Transverse colon (tissue), 4 donors: ENCODE results near the gene RGS7BP. TPM values are rescaled to one million over a fixed set of nuclear protein-coding genes. Genes with fewer than 3 reads are reported as not detected.

Source experiments
- DNase-seq: peaks from one replicate; pipeline ENCODE4 v3.0.0-alpha.2; 2019
- H3K27ac ChIP-seq, 4 donors: fragments of 200-600 bp; sonication (generic); 2 replicates each; pipeline ENCODE4 v1.5.1; 2016 to 2018; ENCODE audit warnings: inconsistent platforms in 4 of 4
- H3K27me3 ChIP-seq: fragments of 200-600 bp; sonication (generic); 2 replicates; pipeline ENCODE4 v1.5.1; 2017; ENCODE audit warnings: inconsistent platforms
- H3K36me3 ChIP-seq, 4 donors: fragments of 200-600 bp; sonication (generic); 2 replicates each; pipeline ENCODE4 v1.5.1; 2017 to 2019; ENCODE audit warnings: inconsistent platforms in 4 of 4
- H3K4me1 ChIP-seq, 4 donors: fragments of 200-600 bp; sonication (generic); 2 replicates each; pipeline ENCODE4 v1.5.1; 2017 to 2020; ENCODE audit warnings: inconsistent platforms in 4 of 4
- H3K4me3 ChIP-seq, 4 donors: fragments of 200-600 bp; sonication (generic); 1 replicate in 1 of 4; 2 replicates in 3 of 4; pipeline versions ENCODE4 v1.5.1 to v1.6.1; 2017 to 2019; ENCODE audit warnings: inconsistent platforms in 4 of 4
- H3K9me3 ChIP-seq, 2 donors: fragments of 200-600 bp; sonication (generic); 2 replicates each; pipeline ENCODE4 v1.5.1; 2017 to 2019; ENCODE audit warnings: inconsistent platforms in 2 of 2
- EP300 ChIP-seq: sonication (generic); formaldehyde crosslinking; IDR thresholded peaks from one replicate; pipeline ENCODE4 v1.6.1; 2017; ENCODE audit warnings: antibody characterized with exemption, low read depth
- POLR2A ChIP-seq: fragments of 450-650 bp; IDR thresholded peaks from one replicate; pipeline ENCODE4 v1.6.1; 2016; ENCODE audit warnings: antibody characterized with exemption, mild to moderate bottlenecking, moderate library complexity
- POLR2AphosphoS5 ChIP-seq, 3 donors: sonication (generic); formaldehyde crosslinking; IDR thresholded peaks; one replicate each; pipeline ENCODE4 v1.6.1; 2016; ENCODE audit warnings: antibody characterized with exemption in 3 of 3
- WGBS, 2 donors: methylation state at CpG; one replicate each; pipeline ENCODE4 v1.1.5; 2018; ENCODE audit warnings: low coverage in 1 of 2; 5-methylcytosine and 5-hydroxymethylcytosine counted together
- in situ Hi-C, 4 donors: fragments of 200-750 bp; cut with MboI; loops; one replicate each; pipeline versions ENCODE4 v1.15.0 to v1.15.1; 2017; ENCODE audit warnings: low sequenced_read_pairs in 3 of 4, low pct_ligation_motif_present in 1 of 4, low pct_unique_long_range_greater_than_20kb in 1 of 4
- intact Hi-C: fragments of 100-400 bp; cut with DNase I; formaldehyde crosslinking; loops from one replicate; pipeline ENCODE4 v1.15.1; 2023; ENCODE audit warnings: low total_unique reads
- total RNA-seq, 4 donors: library from RNA; depleted of rRNA; stranded (reverse); fragments of >200 nt; gene quantifications; one replicate each; pipeline ENCODE4 v1.1.0, GENCODE V29; 2016
- TF ChIP-seq, protein P1 (sequence below), 5 experiments: fragments of 200-600 bp in 3 of 5; fragments of 450-650 bp in 2 of 5; sonication (generic) in 3 of 5; IDR thresholded peaks; 1 replicate in 2 of 5; 2 replicates in 3 of 5; pipeline ENCODE4 v1.5.1; 2016 to 2017; ENCODE audit warnings: antibody characterized with exemption in 5 of 5, inconsistent platforms in 3 of 5, mild to moderate bottlenecking in 2 of 5, moderate library complexity in 1 of 5

Gene RGS7BP
- 1 to 10 TPM in 1 of 4 donors, under 1 TPM in 2, not detected in 1; 0.40 to 1.9 (median 0.41) TPM for total RNA-seq

DNA sequence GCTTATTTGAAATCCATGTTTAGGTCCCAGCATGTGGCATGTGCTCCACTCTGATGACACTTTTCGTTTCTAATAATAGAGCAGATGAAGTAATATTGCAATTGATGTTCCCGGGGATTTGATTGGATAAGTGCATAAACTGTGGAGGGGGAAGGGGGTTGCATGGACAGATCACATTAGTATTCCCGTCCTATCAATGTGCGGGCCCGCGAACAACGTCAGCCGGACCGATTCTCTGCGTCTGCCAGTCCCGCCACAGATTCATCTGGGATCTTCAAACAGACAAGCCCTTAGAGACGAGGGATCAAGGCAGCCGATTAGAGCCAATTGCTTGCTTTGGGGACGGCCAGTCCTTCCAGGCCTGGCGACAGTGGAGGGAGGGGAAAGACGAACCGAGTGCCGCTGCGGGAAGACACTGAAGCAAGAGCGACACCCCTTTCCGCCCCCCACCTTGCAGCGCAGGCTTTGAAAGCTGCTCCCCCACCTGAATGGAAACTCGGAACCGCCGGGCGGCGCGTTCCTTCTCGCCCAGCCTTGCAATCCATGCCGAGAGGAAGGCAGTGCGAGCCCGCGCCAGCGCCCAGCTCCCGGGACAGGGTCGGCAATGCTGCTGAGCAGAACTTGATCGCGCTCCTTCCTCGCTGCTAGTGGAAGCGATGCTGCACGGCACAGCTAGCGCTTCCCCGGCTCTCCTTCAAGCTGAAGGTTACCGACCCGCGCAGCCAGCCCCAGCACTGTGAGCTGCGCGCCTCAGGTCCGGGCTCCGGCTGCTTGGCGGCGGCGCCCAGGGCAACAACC is at the start of gene RGS7BP:
RGS7BP (plus strand) TSS at position 247 of the 798 bp plus-strand sequence. CDS start 610 bp downstream, outside the sequence.
- in situ Hi-C loops (no loop called here), intact Hi-C loops (no loop called here)
- no peak for TF ChIP-seq EP300
- no peak for TF ChIP-seq POLR2A
- TF ChIP-seq POLR2AphosphoS5 (IDR thresholded peaks at IDR 0.05), result no peak
- TF ChIP-seq, protein P1, sequence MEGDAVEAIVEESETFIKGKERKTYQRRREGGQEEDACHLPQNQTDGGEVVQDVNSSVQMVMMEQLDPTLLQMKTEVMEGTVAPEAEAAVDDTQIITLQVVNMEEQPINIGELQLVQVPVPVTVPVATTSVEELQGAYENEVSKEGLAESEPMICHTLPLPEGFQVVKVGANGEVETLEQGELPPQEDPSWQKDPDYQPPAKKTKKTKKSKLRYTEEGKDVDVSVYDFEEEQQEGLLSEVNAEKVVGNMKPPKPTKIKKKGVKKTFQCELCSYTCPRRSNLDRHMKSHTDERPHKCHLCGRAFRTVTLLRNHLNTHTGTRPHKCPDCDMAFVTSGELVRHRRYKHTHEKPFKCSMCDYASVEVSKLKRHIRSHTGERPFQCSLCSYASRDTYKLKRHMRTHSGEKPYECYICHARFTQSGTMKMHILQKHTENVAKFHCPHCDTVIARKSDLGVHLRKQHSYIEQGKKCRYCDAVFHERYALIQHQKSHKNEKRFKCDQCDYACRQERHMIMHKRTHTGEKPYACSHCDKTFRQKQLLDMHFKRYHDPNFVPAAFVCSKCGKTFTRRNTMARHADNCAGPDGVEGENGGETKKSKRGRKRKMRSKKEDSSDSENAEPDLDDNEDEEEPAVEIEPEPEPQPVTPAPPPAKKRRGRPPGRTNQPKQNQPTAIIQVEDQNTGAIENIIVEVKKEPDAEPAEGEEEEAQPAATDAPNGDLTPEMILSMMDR (IDR thresholded peaks at IDR 0.05), result no peak
- Histone ChIP-seq H3K4me1 (peaks cover 0 to 4% (median 0%) of the 10 kb centered on the region in 4 donors), H3K36me3 (no peaks in the 10 kb centered on the region), H3K9me3 (no peaks in the 10 kb centered on the region), H3K4me3 (peak within 1 kb of the TSS in 3 of 4 donors; percentile 20 to 49 (median 26)), H3K27me3 (peaks cover 29% of the 10 kb centered on the region), H3K27ac (peak within 1 kb of the TSS in 2 of 4 donors; percentile 8 to 36)
- DNase-seq, result no peak
- 9% methylated on average over 47 of the region's 53 CpGs; no CpG with 5 or more reads in 1 of the 2 donors for WGBS, 2 donors

DNA sequence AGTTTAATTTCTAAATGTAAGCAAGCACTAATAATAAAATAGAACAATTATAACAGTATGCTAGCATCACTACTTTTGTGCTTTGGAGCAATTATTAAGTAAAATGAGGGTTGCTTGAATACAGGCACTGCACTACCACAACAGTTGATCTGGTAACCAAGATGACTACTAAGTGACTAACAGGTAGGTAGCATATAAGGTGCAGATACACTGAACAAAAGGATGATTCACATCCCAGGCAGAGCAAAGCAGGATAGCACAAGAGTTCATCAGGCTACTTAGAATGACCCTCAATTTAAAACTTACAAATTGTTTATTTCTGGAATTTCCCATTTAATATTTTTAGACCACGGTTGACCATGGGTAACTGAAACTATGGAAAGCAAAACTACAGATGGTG is 48.0 kb upstream of the RGS7BP start:
- TF ChIP-seq, protein P1 (IDR thresholded peaks at IDR 0.05), result no peak
- TF ChIP-seq POLR2AphosphoS5 (IDR thresholded peaks at IDR 0.05), result no peak
- no peak for TF ChIP-seq POLR2A
- TF ChIP-seq EP300, result no peak
- DNase-seq, result no peak
- Histone ChIP-seq H3K4me3 (no peak overlapping the region), H3K36me3 (no peaks in the 10 kb centered on the region), H3K9me3 (no peaks in the 10 kb centered on the region), H3K27ac (no peak overlapping the region), H3K4me1 (no peaks in the 10 kb centered on the region), H3K27me3 (no peaks in the 10 kb centered on the region)
- in situ Hi-C loops (no loop called here), intact Hi-C loops (no loop called here)
- 71 to 75% methylated on average over 1 of the region's 1 CpG for WGBS, 2 donors

DNA sequence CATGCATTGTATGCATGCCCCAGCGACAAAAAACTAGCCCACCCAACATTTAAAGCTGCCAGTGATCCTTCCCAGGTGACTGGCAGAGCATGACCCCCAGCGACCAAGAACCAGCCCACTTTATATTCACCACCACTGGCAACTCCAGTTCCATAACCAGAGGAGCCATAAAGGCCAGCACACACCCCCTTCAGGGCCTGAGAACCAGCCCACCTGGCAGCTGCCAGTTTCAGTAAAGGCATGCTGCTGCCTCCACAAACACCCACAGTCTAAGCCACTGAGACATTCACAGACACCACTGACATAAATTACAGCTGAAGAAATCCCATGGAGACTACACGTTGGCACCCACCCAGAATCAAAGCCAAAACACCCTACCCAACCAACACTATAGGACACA is 46.9 kb upstream of the RGS7BP start:
- H3K27ac ChIP-seq, result no peak overlapping the region
- 59 to 60% methylated on average over 1 to 3 of the region's 3 CpGs for WGBS, 2 donors
- no peaks in the 10 kb centered on the region for H3K36me3 ChIP-seq
- DNase-seq, result no peak
- no peaks in the 10 kb centered on the region for H3K9me3 ChIP-seq
- H3K27me3 ChIP-seq, result no peaks in the 10 kb centered on the region
- intact Hi-C loops, result no loop called here
- H3K4me3 ChIP-seq, result no peak overlapping the region
- in situ Hi-C loops, result no loop called here
- no peaks in the 10 kb centered on the region for H3K4me1 ChIP-seq
- TF ChIP-seq POLR2A, result no peak
- TF ChIP-seq, protein P1 (IDR thresholded peaks at IDR 0.05), result no peak

DNA sequence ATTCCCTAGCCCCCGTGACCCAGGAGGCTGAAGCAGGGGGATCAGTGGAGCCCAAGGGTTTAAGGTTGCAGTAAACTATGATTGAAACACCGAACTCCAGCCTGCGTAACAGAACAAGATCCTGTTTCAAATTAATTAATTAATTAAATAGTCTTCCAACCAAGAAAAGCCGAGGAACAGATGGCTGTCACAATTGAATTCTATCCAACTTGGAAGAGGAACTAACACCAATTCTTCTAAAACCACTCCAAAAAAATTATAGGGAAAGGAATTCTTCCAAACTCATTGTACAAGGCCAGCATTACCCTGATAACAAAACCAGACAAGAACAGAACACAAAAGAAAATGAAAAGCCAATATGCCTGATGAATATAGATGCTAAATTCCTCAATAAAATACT is 43.4 kb upstream of the RGS7BP start:
- WGBS, 2 donors, result 62 to 69% methylated on average over 2 to 4 of the region's 4 CpGs
- H3K4me1 ChIP-seq, result no peaks in the 10 kb centered on the region
- in situ Hi-C loops (no loop called here), intact Hi-C loops (no loop called here)
- no peak overlapping the region for H3K27ac ChIP-seq
- no peaks in the 10 kb centered on the region for H3K9me3 ChIP-seq
- H3K4me3 ChIP-seq, result no peak overlapping the region
- H3K36me3 ChIP-seq, result no peaks in the 10 kb centered on the region
- no peaks in the 10 kb centered on the region for H3K27me3 ChIP-seq
- no peak for DNase-seq
- TF ChIP-seq POLR2A, result no peak

DNA sequence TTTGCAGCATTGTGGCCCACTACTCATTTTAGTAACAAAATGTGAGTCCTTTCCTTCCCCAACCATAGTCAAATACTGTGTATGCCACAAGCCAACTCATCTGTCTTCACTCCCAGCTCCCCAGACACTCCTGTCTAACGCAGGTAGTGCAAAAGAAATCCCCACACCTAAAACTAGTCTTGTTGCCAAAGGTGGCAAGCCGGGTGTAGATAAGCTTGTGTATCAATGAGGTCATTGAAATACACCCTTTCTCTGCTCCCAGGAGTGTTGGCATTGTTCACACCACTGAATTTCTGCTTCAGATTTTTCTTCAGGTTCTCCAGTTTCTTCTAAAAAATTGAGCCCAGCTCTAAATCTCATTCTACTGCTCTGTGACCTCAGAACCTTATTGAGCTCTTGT is 19.7 kb upstream of the RGS7BP start:
- DNase-seq, result no peak
- no peaks in the 10 kb centered on the region for H3K27me3 ChIP-seq
- intact Hi-C loops, result no loop called here
- no peaks in the 10 kb centered on the region for H3K9me3 ChIP-seq
- H3K27ac ChIP-seq, result no peak overlapping the region
- H3K4me3 ChIP-seq, result no peak overlapping the region
- no peaks in the 10 kb centered on the region for H3K4me1 ChIP-seq
- 44 to 76% methylated on average over 2 of the region's 2 CpGs for WGBS, 2 donors
- no peaks in the 10 kb centered on the region for H3K36me3 ChIP-seq
- in situ Hi-C loops, result no loop called here
- TF ChIP-seq POLR2A (no peak), POLR2AphosphoS5 (IDR thresholded peaks at IDR 0.05) (no peak), EP300 (no peak)
- TF ChIP-seq, protein P1 (IDR thresholded peaks at IDR 0.05), result no peak
